Stomach (tissue), 9 donors: ENCODE measurements around the gene CARD11. TPM values are rescaled to one million over a fixed set of nuclear protein-coding genes. Genes with fewer than 3 reads are reported as not detected.

Source experiments
- DNase-seq, 2 donors: peaks; one replicate each; pipeline versions ENCODE4 v3.0.0 to v3.0.0-alpha.2; 2013 to 2019
- H3K27ac ChIP-seq, 5 donors: fragments of 200-600 bp in 4 of 5; sonication (generic) in 4 of 5; one replicate each; pipeline ENCODE4 v1.5.1; 2013 to 2019; ENCODE audit warnings: mild to moderate bottlenecking in 1 of 5, moderate library complexity in 1 of 5
- H3K27me3 ChIP-seq, 3 donors: fragments of 200-600 bp; sonication (generic); one replicate each; pipeline ENCODE4 v1.5.1; 2017 to 2019; ENCODE audit warnings: mixed run types in 1 of 3
- H3K36me3 ChIP-seq, 4 donors: fragments of 200-600 bp; sonication (generic); 1 replicate in 3 of 4; 2 replicates in 1 of 4; pipeline ENCODE4 v1.5.1; 2016 to 2019
- H3K4me1 ChIP-seq, 4 donors: fragments of 200-600 bp; sonication (generic); one replicate each; pipeline ENCODE4 v1.5.1; 2016 to 2019
- H3K4me3 ChIP-seq, 4 donors: fragments of 200-600 bp; sonication (generic) in 3 of 4; one replicate each; pipeline ENCODE4 v1.5.1; 2016 to 2019; ENCODE audit warnings: mild to moderate bottlenecking in 1 of 4
- H3K9me3 ChIP-seq, 4 donors: fragments of 200-600 bp; sonication (generic); one replicate each; pipeline ENCODE4 v1.5.1; 2016 to 2019
- CTCF ChIP-seq, 7 experiments: fragments of 450-650 bp in 4 of 7; fragments of 200-600 bp in 3 of 7; sonication (generic) in 3 of 7; IDR thresholded peaks; one replicate each; pipeline ENCODE4 v1.5.1; 2016 to 2019; ENCODE audit warnings: antibody characterized with exemption in 7 of 7, control low read depth in 2 of 7, mild to moderate bottlenecking in 1 of 7
- EP300 ChIP-seq: sonication (generic); formaldehyde crosslinking; IDR thresholded peaks from one replicate; pipeline ENCODE4 v1.6.1; 2017; ENCODE audit warnings: antibody characterized with exemption
- POLR2A ChIP-seq, 4 donors: fragments of 450-650 bp; IDR thresholded peaks; one replicate each; pipeline ENCODE4 v1.6.1; 2016; ENCODE audit warnings: antibody characterized with exemption in 4 of 4, control low read depth in 2 of 4, mild to moderate bottlenecking in 1 of 4, moderate library complexity in 1 of 4
- POLR2AphosphoS5 ChIP-seq, 3 donors: sonication (generic); formaldehyde crosslinking; IDR thresholded peaks; one replicate each; pipeline ENCODE4 v1.6.1; 2016; ENCODE audit warnings: antibody characterized with exemption in 3 of 3
- WGBS, 5 donors: extraction: QIAGEN DNeasy Blood & Tissue Kit in 3 of 5; methylation state at CpG; one replicate each; pipeline versions ENCODE4 v1.1.5 to v1.1.7; 2013 to 2018; 5-methylcytosine and 5-hydroxymethylcytosine counted together
- intact Hi-C: fragments of 100-400 bp; cut with DNase I; formaldehyde crosslinking; loops from one replicate; pipeline ENCODE4 v1.15.1; 2023; ENCODE audit warnings: low total_unique reads
- polyA plus RNA-seq, 3 donors: library from polyadenylated mRNA; stranded (reverse); fragments of 200-250 nt; gene quantifications; one replicate each; pipeline ENCODE4 v1.2.3, GENCODE V29; 2013
- total RNA-seq, 5 donors: library from RNA; depleted of rRNA; stranded (reverse); fragments of >200 nt; gene quantifications; one replicate each; pipeline versions ENCODE4 v1.1.0 to v1.2.3, GENCODE V29; 2014 to 2016
- donor health status: healthy with polysubstance abuse.
- donor health status: Bipolar disorder and iron deficiency.
- donor health status: healthy.

CARD11 gene
- total and polyA plus RNA-seq, 8 donors = 0.45 to 9.7 (median 1.8) TPM; not detected in 1

GRCh38 chr7:2971914-2972834 lies 71.5 kb downstream of the CARD11 start:
- no peaks in the 10 kb centered on the region for H3K9me3 ChIP-seq
- 54 to 68% (median 65%) methylated on average over 7 of the region's 7 CpGs for WGBS, 5 donors
- H3K4me3 ChIP-seq = no peak overlapping the region
- peaks cover 0 to 7% (median 0%) of the 10 kb centered on the region in 3 donors for H3K27me3 ChIP-seq
- H3K4me1 ChIP-seq = no peaks in the 10 kb centered on the region
- H3K36me3 ChIP-seq = no peaks in the 10 kb centered on the region
- intact Hi-C loops = no loop called here
- H3K27ac ChIP-seq = no peak overlapping the region
- no peak for DNase-seq
- no peak for TF ChIP-seq POLR2AphosphoS5 (IDR thresholded peaks at IDR 0.05)
- TF ChIP-seq EP300 = no peak
- no peak for TF ChIP-seq CTCF (IDR thresholded peaks at IDR 0.05)
- no peak for TF ChIP-seq POLR2A (IDR thresholded peaks at IDR 0.05)

GRCh38 chr7:2970861-2971260 lies 72.8 kb downstream of the CARD11 start:
- DNase-seq = no peak
- WGBS, 5 donors = 84 to 96% (median 93%) methylated on average over 10 to 11 of the region's 11 CpGs
- H3K4me3 ChIP-seq = no peak overlapping the region
- peaks cover 5 to 11% (median 10%) of the 10 kb centered on the region in 4 donors for H3K9me3 ChIP-seq
- peaks cover 0 to 3% (median 0%) of the 10 kb centered on the region in 3 donors for H3K27me3 ChIP-seq
- intact Hi-C loops = no loop called here
- no peaks in the 10 kb centered on the region for H3K36me3 ChIP-seq
- no peak overlapping the region for H3K27ac ChIP-seq
- no peaks in the 10 kb centered on the region for H3K4me1 ChIP-seq
- TF ChIP-seq POLR2AphosphoS5 (IDR thresholded peaks at IDR 0.05) = no peak
- no peak for TF ChIP-seq CTCF (IDR thresholded peaks at IDR 0.05)
- no peak for TF ChIP-seq POLR2A (IDR thresholded peaks at IDR 0.05)
- no peak for TF ChIP-seq EP300

- DNase-seq = no peak
- Histone ChIP-seq H3K4me1 (no peaks in the 10 kb centered on the region), H3K27me3 (no peaks in the 10 kb centered on the region), H3K27ac (no peak overlapping the region), H3K36me3 (no peaks in the 10 kb centered on the region), H3K4me3 (no peak overlapping the region), H3K9me3 (peaks cover 8 to 17% (median 16%) of the 10 kb centered on the region in 4 donors)
- 93 to 96% (median 94%) methylated on average over 4 of the region's 4 CpGs for WGBS, 5 donors
- intact Hi-C loops = no loop called here
- no peak for TF ChIP-seq POLR2AphosphoS5 (IDR thresholded peaks at IDR 0.05)
- no peak for TF ChIP-seq POLR2A (IDR thresholded peaks at IDR 0.05)
- no peak for TF ChIP-seq CTCF (IDR thresholded peaks at IDR 0.05)
- no peak for TF ChIP-seq EP300
Observed at GRCh38 chr7:2970307-2970664, 73.4 kb downstream of the CARD11 start.

- 91 to 97% (median 95%) methylated on average over 6 of the region's 6 CpGs for WGBS, 5 donors
- TF ChIP-seq POLR2AphosphoS5 (IDR thresholded peaks at IDR 0.05) (no peak), EP300 (no peak), POLR2A (IDR thresholded peaks at IDR 0.05) (no peak), CTCF (IDR thresholded peaks at IDR 0.05) (no peak)
- H3K36me3 ChIP-seq = no peaks in the 10 kb centered on the region
- H3K4me3 ChIP-seq = no peak overlapping the region
- H3K4me1 ChIP-seq = no peaks in the 10 kb centered on the region
- no peak for DNase-seq
- peaks cover 8 to 23% (median 21%) of the 10 kb centered on the region in 4 donors for H3K9me3 ChIP-seq
- intact Hi-C loops = no loop called here
- no peaks in the 10 kb centered on the region for H3K27me3 ChIP-seq
- H3K27ac ChIP-seq = no peak overlapping the region
Observed at GRCh38 chr7:2969398-2970306, 74.0 kb downstream of the CARD11 start.
